Natural killer cell treated with Interleukin-12 subunit alpha and Interleukin-12 subunit beta and Interleukin-15 and Interleukin-18, amount 100 ng/mL, for 72 hours (primary cell): ENCODE results near the gene C19orf73. TPM values are rescaled to one million over a fixed set of nuclear protein-coding genes. Genes with fewer than 3 reads are reported as not detected.
"Not testable (repeated sequence)": the region's sequence is repeated elsewhere in the genome, so short reads cannot be mapped to it uniquely, and the experiment has no call there.

Experiments
- ATAC-seq, 2 donors: fragments of 150-1000 bp; cut with Tn5 transposase in 1 of 2; sonication (Bioruptor Pico), chemical (Tn5 transposase) in 1 of 2; 2 replicates each; pipeline ENCODE4 v1.10.0; 2021
- DNase-seq: peaks from one replicate; pipeline ENCODE4 v3.0.0; 2022; ENCODE audit warnings: low spot score
- H3K27ac Mint-ChIP-seq, 2 donors: 1 replicate in 1 of 2; 2 replicates in 1 of 2; pipeline ENCODE4 v1.8.0; 2022; ENCODE audit warnings: mixed read lengths in 2 of 2, mild to moderate bottlenecking in 1 of 2, moderate library complexity in 1 of 2
- H3K27me3 Mint-ChIP-seq, 2 donors: 1 replicate in 1 of 2; 2 replicates in 1 of 2; pipeline ENCODE4 v1.8.0; 2022; ENCODE audit warnings: mixed read lengths in 2 of 2
- H3K36me3 Mint-ChIP-seq: one replicate; pipeline ENCODE4 v1.8.0; 2022; ENCODE audit warnings: mixed read lengths
- H3K4me1 Mint-ChIP-seq, 2 donors: 1 replicate in 1 of 2; 2 replicates in 1 of 2; pipeline ENCODE4 v1.8.0; 2022; ENCODE audit warnings: low read depth in 2 of 2, mixed read lengths in 2 of 2, mild to moderate bottlenecking in 1 of 2
- H3K4me3 Mint-ChIP-seq: one replicate; pipeline ENCODE4 v1.8.0; 2022; ENCODE audit warnings: mixed read lengths
- H3K9me3 Mint-ChIP-seq: 2 replicates; pipeline ENCODE4 v1.8.0; 2022; ENCODE audit warnings: mixed read lengths
- total RNA-seq, 2 donors: library from RNA; stranded (reverse); gene quantifications; one replicate each; pipeline ENCODE4 v1.2.3, GENCODE V29; 2022

The C19orf73 gene
- total RNA-seq, 2 donors from 2014 or later, result 0.95 to 2.9 TPM

- ATAC-seq (peak in 1 of 2 donors; percentile 56), DNase-seq (no peak)
- Mint-ChIP-seq H3K4me1 (peaks cover 28 to 30% of the 10 kb centered on the region in 2 donors), H3K27ac (no peak overlapping the region), H3K4me3 (peak overlapping the region; percentile 1), H3K27me3 (no peaks in the 10 kb centered on the region), H3K36me3 (peaks cover 21% of the 10 kb centered on the region), H3K9me3 (no peaks in the 10 kb centered on the region)
Measured at GRCh38 chr19:49091391-49092038, 27.4 kb downstream of the C19orf73 start.

- H3K27ac Mint-ChIP-seq, result peak overlapping the region; percentile 88 to 97
- no peaks in the 10 kb centered on the region for H3K27me3 Mint-ChIP-seq
Measured at GRCh38 chr19:49086296-49086695, 32.6 kb downstream of the C19orf73 start.

GRCh38 chr19:49085868-49086232, 33.1 kb downstream of the C19orf73 start:
- DNase-seq, result no peak
- peak overlapping the region; percentile 88 to 97 for H3K27ac Mint-ChIP-seq
- H3K9me3 Mint-ChIP-seq, result no peaks in the 10 kb centered on the region
- H3K27me3 Mint-ChIP-seq, result no peaks in the 10 kb centered on the region
- ATAC-seq, result no peak
- peak overlapping the region; percentile 100 for H3K4me3 Mint-ChIP-seq
- H3K36me3 Mint-ChIP-seq, result peaks cover 17% of the 10 kb centered on the region
- H3K4me1 Mint-ChIP-seq, result peaks cover 32 to 33% of the 10 kb centered on the region in 2 donors

More at GRCh38 chr19:49086296-49086695, 32.6 kb downstream of the C19orf73 start:
- DNase-seq (no peak), ATAC-seq (no peak)
- H3K4me3 Mint-ChIP-seq, result peak overlapping the region; percentile 100
- peaks cover 35 to 38% of the 10 kb centered on the region in 2 donors for H3K4me1 Mint-ChIP-seq
- H3K9me3 Mint-ChIP-seq, result no peaks in the 10 kb centered on the region
- H3K36me3 Mint-ChIP-seq, result peaks cover 18% of the 10 kb centered on the region

- peak within 1 kb of the TSS; percentile 88 to 97 for H3K27ac Mint-ChIP-seq
- ATAC-seq (peak; percentile 97 to 98), DNase-seq (peak; percentile 100)
- H3K27me3 Mint-ChIP-seq, result no peaks in the 10 kb centered on the region
- H3K4me1 Mint-ChIP-seq, result peaks cover 27% of the 10 kb centered on the region in 2 donors
- H3K4me3 Mint-ChIP-seq, result peak within 1 kb of the TSS; percentile 100
- H3K9me3 Mint-ChIP-seq, result no peaks in the 10 kb centered on the region
- peaks cover 17% of the 10 kb centered on the region for H3K36me3 Mint-ChIP-seq
Measured at GRCh38 chr19:49085020-49085867, 33.7 kb downstream of the C19orf73 start, which contains the start of gene SNRNP70. Gene SNRNP70 (plus strand): TSS chr19:49085451. CDS start chr19:49086415, 964 bp downstream.

- Mint-ChIP-seq H3K27me3 (no peaks in the 10 kb centered on the region), H3K27ac (peak overlapping the region; percentile 88 to 97), H3K4me1 (peaks cover 25% of the 10 kb centered on the region in 2 donors), H3K4me3 (peak overlapping the region; percentile 100), H3K9me3 (no peaks in the 10 kb centered on the region), H3K36me3 (peaks cover 17% of the 10 kb centered on the region)
- DNase-seq, result no peak
- no peak for ATAC-seq
Measured at GRCh38 chr19:49084206-49085019, 34.5 kb downstream of the C19orf73 start.

GRCh38 chr19:49081273-49081672, 37.7 kb downstream of the C19orf73 start:
- Mint-ChIP-seq H3K4me1 (peaks cover 13 to 15% of the 10 kb centered on the region in 2 donors), H3K4me3 (no peak overlapping the region), H3K9me3 (no peaks in the 10 kb centered on the region), H3K36me3 (peaks cover 6% of the 10 kb centered on the region), H3K27ac (no peak overlapping the region), H3K27me3 (no peaks in the 10 kb centered on the region)
- DNase-seq, result no peak
- ATAC-seq, result no peak

GRCh38 chr19:49080392-49080791, 38.6 kb downstream of the C19orf73 start:
- DNase-seq, result no peak
- H3K9me3 Mint-ChIP-seq, result no peaks in the 10 kb centered on the region
- ATAC-seq, result no peak
- peaks cover 0 to 4% of the 10 kb centered on the region in 2 donors for H3K27me3 Mint-ChIP-seq
- no peak overlapping the region for H3K27ac Mint-ChIP-seq
- no peaks in the 10 kb centered on the region for H3K36me3 Mint-ChIP-seq
- H3K4me1 Mint-ChIP-seq, result peaks cover 7 to 8% of the 10 kb centered on the region in 2 donors
- no peak overlapping the region for H3K4me3 Mint-ChIP-seq

GRCh38 chr19:49074869-49075268, 44.1 kb downstream of the C19orf73 start:
- not testable (repeated sequence) for H3K9me3 Mint-ChIP-seq, H3K27ac Mint-ChIP-seq, H3K4me3 Mint-ChIP-seq, ATAC-seq, DNase-seq
- H3K4me1 Mint-ChIP-seq, result peaks cover 9 to 11% of the 10 kb centered on the region in 2 donors
- peaks cover 13% of the 10 kb centered on the region for H3K36me3 Mint-ChIP-seq
- H3K27me3 Mint-ChIP-seq, result peaks cover 27 to 30% of the 10 kb centered on the region in 2 donors

- Mint-ChIP-seq H3K27me3 (peaks cover 36 to 41% of the 10 kb centered on the region in 2 donors), H3K4me3 (peak overlapping the region; percentile 57), H3K4me1 (peaks cover 9 to 11% of the 10 kb centered on the region in 2 donors), H3K9me3 (peaks cover 4% of the 10 kb centered on the region), H3K27ac (no peak overlapping the region), H3K36me3 (peaks cover 13% of the 10 kb centered on the region)
- DNase-seq (no peak), ATAC-seq (no peak)
Measured at GRCh38 chr19:49073514-49074378, 45.2 kb downstream of the C19orf73 start.

- Mint-ChIP-seq H3K4me3 (no peak overlapping the region), H3K36me3 (peaks cover 13% of the 10 kb centered on the region), H3K4me1 (peaks cover 9 to 11% of the 10 kb centered on the region in 2 donors), H3K9me3 (peaks cover 4% of the 10 kb centered on the region), H3K27me3 (peaks cover 45 to 53% of the 10 kb centered on the region in 2 donors), H3K27ac (no peak overlapping the region)
- peak in 1 of 2 donors; percentile 54 for ATAC-seq
- no peak for DNase-seq
Measured at GRCh38 chr19:49071860-49072547, 46.9 kb downstream of the C19orf73 start.

- Mint-ChIP-seq H3K36me3 (peaks cover 13% of the 10 kb centered on the region), H3K27ac (no peak overlapping the region), H3K4me3 (no peak overlapping the region), H3K9me3 (peaks cover 4% of the 10 kb centered on the region), H3K27me3 (peaks cover 52 to 69% of the 10 kb centered on the region in 2 donors), H3K4me1 (peaks cover 11 to 12% of the 10 kb centered on the region in 2 donors)
- no peak for DNase-seq
- no peak for ATAC-seq
Measured at GRCh38 chr19:49070416-49070815, 48.5 kb downstream of the C19orf73 start.

- Mint-ChIP-seq H3K27ac (no peak overlapping the region), H3K4me1 (peaks cover 11 to 13% of the 10 kb centered on the region in 2 donors), H3K9me3 (peaks cover 4% of the 10 kb centered on the region), H3K4me3 (no peak overlapping the region), H3K36me3 (peaks cover 13% of the 10 kb centered on the region), H3K27me3 (peaks cover 48 to 67% of the 10 kb centered on the region in 2 donors)
- DNase-seq, result no peak
- ATAC-seq, result no peak
Measured at GRCh38 chr19:49069026-49069425, 49.9 kb downstream of the C19orf73 start.
